WTC11 (cell line): ENCODE measurements around the gene RGS7.

ENCODE experiments used
- IRF1 ChIP-seq: sonication (generic); formaldehyde crosslinking; IDR thresholded peaks from 2 replicates; pipeline ENCODE4 v1.8.0; 2023; ENCODE audit warnings: missing genetic modification reagents
- TEAD4 ChIP-seq: sonication (generic); formaldehyde crosslinking; IDR thresholded peaks from 2 replicates; pipeline ENCODE4 v1.8.0; 2022; ENCODE audit warnings: mild to moderate bottlenecking, missing genetic modification reagents

GRCh38 chr1:240909701-240910457 is 447.1 kb downstream of the RGS7 start:
- TF ChIP-seq TEAD4 (CRISPR knock-in tag) (no peak), IRF1 (CRISPR knock-in tag) (no peak)
